ENCODE results near the gene ZDHHC11B.
"Not testable (repeated sequence)": the region's sequence is repeated elsewhere in the genome, so short reads cannot be mapped to it uniquely, and the experiment has no call there.

Gene ZDHHC11B

GRCh38 chr5:783881-784427 lies 575 bp downstream of the ZDHHC11B start:
- peak; percentile 46 for DNase-seq

- DNase-seq: peak; percentile 17
These were observed 1.3 kb downstream of the ZDHHC11B start for GRCh38 chr5:783049-783802.

GRCh38 chr5:782356-782755 lies 2.2 kb downstream of the ZDHHC11B start:
- not testable (repeated sequence) for DNase-seq

GRCh38 chr5:780571-780970 lies 4.0 kb downstream of the ZDHHC11B start:
- not testable (repeated sequence) for DNase-seq

GRCh38 chr5:778967-779366 lies 5.6 kb downstream of the ZDHHC11B start:
- DNase-seq: not testable (repeated sequence)

DNA sequence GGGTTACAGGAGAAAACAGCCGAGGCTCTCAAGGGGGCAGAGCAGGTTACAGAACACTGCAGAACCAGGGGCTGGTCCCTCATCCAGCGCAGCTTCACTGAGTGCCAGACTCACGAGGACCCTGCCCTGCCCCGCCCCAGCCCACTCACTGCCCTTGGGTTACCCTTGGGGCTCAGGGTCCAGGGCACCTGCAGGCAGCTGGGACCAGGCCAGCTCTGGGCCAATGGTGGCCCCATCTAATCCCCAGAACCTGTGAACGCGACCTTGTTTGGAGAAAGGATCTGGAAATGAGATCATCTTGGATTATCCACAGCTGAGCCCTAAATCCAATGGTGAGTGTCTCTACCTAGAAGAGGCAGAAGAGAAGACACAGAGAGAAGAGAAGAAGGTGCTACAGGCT lies 6.1 kb downstream of the ZDHHC11B start:
- DNase-seq: not testable (repeated sequence)

DNA sequence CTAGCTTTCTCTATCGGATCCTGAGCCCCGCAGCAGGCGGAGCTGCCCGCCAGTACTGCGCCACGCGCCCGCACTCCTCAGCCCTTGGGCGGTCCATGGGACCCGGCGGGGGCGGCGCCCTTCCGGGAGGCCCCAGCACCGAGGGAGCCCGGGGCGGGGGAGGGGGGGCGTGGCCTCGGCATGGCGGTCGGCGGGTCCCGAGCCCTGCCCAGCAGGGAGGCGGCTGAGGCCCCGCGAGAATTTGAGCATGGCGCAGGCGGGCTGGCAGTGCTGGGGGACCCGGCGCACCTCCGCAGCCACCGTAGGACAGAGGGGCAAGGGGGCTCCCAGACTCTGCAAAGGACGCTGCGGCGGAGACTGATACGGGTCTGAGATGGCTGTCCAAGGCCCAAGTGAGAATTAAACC lies 6.8 kb downstream of the ZDHHC11B start:
- DNase-seq: no peak

DNA sequence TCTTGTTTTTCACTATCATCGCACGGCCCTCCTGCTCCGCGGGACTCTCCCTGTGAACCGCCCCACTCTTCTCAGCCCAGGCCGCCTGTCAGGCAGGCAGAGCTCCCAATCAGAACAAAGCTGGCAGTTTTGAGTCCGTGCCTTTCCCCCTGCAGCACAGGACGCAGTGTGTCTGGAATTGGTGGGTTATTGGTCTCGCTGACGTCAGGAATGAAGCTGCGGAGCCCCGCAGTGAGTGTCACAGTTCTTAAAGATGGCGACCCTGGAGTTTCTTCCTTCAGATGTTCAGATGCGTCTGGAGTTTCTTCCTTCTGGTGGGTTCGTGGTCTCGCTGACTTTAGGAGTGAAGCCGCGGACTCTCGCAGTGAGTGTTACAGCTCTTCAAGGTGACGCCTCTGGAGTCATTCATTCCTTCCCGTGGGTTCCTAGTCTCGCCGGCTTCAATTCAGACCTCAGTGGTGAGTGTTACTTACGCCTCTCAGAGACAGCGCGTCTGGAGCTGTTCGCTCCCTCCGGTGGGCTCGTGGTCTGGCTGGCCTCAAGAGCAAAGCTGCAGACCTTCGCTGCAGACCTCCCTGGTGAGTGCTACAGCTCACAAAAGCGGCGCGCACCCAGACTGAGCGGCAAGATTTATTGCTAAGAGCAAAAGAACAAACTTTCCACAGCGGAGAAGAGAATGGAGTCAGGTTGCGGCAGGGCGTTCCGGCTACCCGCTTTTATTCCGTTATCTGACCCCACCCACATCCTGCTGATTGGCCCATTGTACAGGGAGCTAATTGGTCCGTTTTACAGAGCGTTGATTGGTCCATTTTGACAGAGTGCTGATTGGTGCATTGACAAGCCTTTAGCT lies 7.4 kb downstream of the ZDHHC11B start:
- peak; percentile 46 for DNase-seq

- DNase-seq: no peak
These were observed 8.3 kb downstream of the ZDHHC11B start for GRCh38 chr5:775961-776861.

GRCh38 chr5:775595-775960 lies 9.0 kb downstream of the ZDHHC11B start:
- not testable (repeated sequence) for DNase-seq

DNA sequence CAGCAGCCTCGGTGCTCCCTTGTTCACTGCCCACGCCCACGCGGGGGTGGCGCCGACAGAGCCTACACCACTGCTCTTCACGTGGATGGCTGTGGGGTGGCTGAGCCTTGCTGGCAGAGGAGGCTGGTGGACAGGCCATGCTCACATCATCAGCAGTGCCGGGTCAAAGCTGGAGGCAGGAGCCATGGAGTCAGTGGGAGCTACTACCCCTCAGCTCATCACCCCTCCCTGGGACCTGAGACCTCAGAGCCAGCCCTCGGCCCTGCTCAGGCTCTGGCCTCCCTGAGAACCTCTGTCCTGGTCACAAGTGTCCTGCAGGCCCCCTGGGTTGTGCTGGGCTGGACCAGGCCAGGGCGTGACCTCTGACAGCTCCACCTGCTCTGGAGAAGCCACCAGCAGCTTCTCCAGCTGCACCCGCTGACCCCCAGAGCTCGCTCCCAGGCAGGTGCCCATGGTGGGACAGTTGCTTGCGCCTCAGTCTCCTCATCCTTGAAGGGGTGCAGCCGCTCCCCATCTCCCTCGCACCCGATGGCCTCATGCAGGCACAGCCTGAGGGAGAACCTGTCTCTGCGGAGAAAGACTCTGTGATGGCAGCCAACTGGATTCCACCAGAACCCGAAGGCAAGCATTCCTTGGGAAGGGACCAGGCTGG lies 9.5 kb downstream of the ZDHHC11B start:
- not testable (repeated sequence) for DNase-seq

- DNase-seq: not testable (repeated sequence)
These were observed 10.2 kb downstream of the ZDHHC11B start for GRCh38 chr5:774304-774703.

GRCh38 chr5:773517-774264 lies 10.8 kb downstream of the ZDHHC11B start:
- DNase-seq: no peak

GRCh38 chr5:772931-773330 lies 11.6 kb downstream of the ZDHHC11B start:
- DNase-seq: peak; percentile 12

DNA sequence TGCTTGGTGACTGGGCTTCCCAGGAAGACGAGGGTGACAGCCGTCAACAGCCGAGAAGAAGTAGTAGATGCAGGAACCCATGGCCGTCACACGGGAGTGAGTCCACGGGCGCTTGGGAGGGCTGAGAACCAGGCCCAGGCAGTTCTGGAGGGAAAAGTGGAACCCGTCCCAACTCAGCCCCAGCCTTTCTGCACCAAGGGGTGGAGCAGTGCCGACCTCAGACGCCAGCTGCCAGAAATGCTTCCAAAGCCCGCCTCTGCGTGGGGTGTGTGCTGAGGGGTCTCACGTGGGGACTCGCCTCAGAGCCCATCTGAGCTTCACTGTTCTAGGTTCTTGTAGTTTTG lies 12.0 kb downstream of the ZDHHC11B start:
- DNase-seq: not testable (repeated sequence)

GRCh38 chr5:771841-772546 lies 12.5 kb downstream of the ZDHHC11B start:
- not testable (repeated sequence) for DNase-seq

DNA sequence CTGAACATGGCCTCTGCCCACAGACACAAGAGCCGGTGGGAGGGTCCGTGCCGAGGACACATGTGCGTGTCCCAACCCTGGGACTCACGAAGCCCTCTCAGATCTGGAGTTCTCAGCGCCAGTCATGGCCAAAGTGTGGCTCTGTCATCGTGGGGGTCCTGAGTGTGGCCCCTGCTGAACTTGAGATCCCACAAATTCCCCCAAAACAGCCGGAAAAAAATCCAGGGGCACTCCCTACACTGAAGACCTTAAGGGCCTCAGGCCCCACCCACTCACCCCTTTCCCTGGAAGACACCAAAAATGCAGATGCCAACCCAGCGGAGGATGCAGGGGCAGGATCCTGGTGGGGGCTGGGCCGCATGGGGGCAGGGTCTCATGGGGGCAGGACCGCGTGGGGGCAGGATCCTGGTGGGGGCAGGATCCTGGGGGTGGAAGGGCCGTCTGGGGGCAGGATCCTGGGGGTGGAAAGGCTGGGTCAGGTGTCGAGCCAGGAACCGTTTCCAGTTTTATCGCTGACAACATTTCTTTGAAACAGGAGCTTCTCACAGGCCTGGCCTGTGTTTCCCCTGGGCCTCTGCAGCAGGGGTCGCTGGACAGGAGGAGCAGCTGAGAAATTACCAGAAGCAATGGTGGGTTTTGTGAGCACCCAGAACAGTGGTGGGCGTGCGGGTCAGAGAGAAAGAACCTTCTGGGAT lies 13.3 kb downstream of the ZDHHC11B start:
- DNase-seq: peak; percentile 19

GRCh38 chr5:770585-770984 lies 13.9 kb downstream of the ZDHHC11B start:
- peak; percentile 20 for DNase-seq

GRCh38 chr5:769485-770145 lies 14.9 kb downstream of the ZDHHC11B start:
- DNase-seq: peak; percentile 12

All from right hindlimb (tissue), 1 donor.